GM21423 (cell line): ENCODE data around the gene GRIA4.

Experiments used
- ATAC-seq: cut with Tn5 transposase; IDR thresholded peaks from one replicate; pipeline ENCODE4 v1.9.1; 2021; ENCODE audit warnings: mild to moderate bottlenecking, moderate library complexity; ENCODE audit not compliant: unreplicated experiment

Gene GRIA4

DNA sequence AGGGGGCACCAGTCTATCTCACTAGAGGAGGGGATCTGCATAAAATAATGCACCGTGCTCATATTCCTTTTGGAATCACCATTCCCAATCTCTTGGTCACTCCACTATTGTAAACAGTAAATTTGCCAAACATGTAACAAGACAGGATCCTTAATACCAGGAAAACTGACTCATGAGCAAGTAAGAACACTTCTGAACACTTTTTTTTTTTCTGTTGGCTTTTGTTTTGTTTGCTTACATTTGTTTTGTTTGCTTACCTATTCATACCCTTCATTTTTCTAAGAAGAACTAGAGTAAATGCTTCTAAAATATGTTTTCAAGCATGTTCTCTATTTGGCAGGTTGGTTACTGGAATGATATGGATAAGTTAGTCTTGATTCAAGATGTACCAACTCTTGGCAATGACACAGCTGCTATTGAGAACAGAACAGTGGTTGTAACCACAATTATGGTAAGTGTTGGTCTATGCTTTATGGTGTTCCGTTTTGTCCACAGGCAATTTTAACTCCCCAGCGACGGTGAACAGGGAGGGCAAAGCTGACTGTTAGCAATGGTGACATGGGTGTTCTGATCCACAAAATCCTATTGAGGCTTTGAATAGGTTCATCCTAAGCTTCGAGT lies 300.3 kb downstream of the GRIA4 start:
- ATAC-seq: no peak

DNA sequence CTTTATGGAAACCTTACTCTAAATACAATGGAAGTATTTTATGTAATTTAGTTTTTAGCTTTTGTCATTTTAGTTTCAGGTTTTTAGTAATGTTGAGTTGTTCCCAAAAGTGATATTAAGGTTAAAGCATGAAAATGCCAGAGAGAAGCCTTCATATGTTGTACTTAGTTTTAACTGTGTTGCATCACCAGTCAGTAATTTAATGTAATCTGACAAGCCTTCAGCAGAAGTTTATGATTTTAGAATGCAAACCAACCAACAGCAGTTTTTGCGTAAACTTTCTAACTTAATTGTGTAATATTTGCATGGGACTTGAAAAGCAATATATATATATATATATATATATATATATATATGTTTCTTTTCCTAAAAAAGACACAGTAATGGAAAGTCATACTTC lies 301.6 kb downstream of the GRIA4 start:
- no peak for ATAC-seq

DNA sequence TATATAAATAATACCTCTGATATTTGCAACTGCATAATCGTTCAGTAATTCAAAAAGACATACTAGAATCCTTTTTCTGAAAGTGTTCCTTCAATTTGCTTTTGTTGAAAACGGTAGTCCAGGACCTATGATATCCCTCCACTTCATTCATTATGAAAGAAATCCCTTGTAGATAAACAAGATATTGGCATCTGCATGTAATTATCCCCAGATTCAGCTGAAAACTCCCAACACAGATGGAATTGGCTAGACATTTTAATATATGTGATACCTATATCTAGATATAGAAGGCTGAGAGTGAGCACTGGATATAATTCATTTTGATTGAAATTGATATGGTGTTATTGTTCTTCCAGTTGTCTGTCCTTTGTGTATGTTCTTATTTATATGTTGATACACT lies 302.8 kb downstream of the GRIA4 start:
- no peak for ATAC-seq

DNA sequence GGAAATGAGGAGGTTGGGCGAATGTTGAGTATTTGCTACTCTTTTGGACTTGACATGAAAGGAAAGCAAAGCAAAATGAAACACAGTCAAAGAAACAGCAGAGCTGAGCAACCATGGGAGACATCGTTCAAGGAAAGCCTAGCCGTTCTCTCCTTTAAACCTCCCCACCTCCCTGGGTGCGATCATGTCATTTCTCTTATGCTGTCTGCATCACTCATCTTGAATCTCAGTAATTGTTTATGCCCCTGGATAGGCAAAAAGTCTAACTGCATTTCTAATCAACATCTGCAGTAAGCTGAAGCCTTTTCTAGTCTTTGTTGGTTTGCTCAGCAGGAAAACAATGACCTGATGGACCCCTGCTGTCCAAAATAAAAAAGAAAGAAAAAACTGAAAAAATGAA lies 305.1 kb downstream of the GRIA4 start:
- no peak for ATAC-seq

DNA sequence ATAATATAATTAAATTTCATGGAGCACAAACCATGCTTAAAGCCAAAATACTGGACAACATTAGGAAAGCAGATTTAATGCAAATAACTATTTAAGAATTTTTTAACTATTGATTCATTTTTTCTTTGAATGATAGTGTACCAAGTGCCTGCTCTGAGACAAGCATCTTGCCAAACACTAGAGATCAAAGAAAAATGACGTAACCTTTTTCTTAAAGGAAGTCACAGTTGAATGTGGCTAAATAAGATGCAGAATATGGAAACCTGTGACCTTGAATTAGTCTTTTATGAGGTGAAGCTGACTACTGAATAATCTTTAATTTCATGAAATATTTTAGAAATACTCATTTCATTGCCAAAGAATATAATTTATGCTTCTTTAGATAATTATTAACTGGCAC lies 308.2 kb downstream of the GRIA4 start:
- no peak for ATAC-seq

DNA sequence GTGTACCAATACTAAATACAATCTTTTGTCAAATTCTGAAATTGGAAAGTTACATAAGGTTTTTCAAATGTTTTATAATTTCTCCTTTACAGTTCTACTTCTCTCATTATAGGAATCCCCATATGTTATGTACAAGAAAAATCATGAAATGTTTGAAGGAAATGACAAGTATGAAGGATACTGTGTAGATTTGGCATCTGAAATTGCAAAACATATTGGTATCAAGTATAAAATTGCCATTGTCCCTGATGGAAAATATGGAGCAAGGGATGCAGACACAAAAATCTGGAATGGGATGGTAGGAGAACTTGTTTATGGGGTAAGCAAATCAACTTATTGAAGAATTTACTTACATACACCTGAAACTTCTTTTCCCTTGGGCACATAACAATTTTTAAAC lies 308.7 kb downstream of the GRIA4 start:
- no peak for ATAC-seq

DNA sequence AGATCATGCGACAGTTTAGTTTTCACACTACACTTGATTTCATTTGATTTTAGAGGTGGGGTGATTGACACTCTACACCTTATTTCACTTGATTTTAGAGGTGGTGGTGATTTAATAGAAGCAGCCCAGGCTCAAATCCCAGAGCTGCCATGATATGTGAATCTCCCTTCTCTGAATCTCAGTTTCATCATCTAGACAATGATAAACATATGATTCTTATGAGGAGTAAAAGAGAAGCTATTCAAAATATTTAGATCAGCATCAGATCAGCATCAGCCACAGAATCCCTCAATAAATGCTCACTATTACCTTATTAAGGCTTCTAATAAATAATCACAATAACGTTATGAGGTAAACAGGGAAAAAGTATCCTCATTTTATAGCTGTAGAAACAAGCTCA lies 313.4 kb downstream of the GRIA4 start:
- no peak for ATAC-seq

DNA sequence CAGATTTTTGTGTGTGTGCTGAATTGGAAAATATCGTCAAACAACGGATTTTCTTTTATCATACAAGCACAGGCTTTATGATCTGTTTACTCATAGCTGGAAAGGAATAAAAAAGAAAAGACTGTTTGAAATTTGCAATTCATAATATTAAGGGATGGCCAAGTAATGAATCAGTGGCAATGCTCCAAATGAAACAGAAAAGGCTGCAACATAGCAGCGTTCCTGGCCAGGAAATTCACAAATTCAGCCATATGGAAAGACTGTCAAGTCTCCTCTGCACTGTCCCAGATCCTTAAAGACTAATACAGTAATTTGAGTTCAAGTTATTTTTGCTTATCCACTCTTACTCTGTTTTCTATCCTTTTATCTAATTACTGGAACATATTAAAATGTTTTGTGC lies 313.9 kb downstream of the GRIA4 start:
- ATAC-seq: no peak

DNA sequence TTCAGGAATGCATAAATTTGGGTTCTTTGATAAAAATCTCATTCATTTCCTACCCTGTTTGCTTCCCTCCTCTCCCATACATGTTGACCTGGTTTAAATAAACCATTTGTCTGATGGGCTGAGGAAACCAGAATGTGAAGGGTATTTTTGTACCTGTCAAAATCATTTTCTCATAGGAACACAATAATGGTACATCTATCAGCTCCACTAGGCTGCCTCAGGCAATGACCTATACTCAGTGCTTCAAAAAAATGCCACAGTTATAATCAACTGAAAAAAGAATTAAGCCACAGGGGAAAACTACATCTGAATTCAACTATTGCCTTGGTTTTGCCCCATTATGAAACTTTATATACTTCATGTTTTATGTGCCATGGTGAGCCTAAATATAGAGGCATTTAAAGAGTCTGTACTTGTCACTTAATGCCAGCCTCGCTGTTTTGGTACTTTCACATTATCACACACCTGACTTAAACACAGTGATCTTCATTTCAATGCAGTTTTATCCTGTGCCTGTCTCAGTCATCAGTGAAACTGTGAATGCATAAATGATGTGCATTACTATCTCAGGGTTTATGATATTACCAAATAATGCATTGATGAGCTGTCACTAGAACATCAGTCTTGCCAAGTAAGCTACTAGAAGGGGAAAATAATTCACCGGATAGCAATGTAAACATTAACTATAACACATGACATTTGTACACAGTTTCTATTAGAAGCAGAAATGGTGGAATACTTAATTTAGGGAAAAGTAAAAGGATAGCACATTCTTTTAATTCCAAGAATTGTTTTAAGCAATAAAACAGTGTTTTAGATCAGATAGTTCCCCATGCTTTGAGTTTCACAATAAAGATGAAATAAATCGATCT lies 319.4 kb downstream of the GRIA4 start:
- ATAC-seq: no peak

DNA sequence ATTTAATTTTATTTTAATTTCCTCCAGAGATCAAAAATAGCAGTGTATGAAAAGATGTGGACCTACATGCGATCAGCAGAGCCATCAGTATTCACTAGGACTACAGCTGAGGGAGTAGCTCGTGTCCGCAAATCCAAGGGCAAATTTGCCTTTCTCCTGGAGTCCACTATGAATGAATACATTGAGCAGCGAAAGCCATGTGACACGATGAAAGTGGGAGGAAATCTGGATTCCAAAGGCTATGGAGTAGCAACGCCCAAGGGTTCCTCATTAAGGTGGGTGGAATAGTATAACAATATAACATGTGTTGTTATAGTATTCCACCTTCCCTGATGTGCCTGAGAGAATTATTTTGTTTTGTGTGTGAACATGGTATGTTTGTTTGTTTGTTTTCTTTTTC lies 323.8 kb downstream of the GRIA4 start:
- ATAC-seq: no peak

DNA sequence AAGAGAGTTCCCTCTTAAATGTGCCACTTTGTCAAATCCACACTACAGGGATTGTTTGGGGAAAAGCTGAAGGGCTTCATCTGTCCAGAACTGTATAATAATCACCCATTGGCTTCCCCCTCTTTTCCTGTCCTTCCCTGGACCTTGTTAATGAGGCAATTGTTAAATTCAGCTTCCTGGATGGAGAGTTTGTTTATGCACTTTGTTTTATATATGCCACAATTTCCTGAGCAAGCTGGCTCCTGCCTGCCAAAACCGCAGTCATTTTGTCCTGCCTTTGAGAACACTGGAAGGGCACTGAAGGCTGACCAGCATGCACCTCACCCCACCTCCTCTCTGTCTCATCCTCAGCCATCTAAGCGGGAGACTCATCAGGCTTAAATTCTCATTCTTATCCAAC lies 325.9 kb downstream of the GRIA4 start:
- ATAC-seq: no peak

DNA sequence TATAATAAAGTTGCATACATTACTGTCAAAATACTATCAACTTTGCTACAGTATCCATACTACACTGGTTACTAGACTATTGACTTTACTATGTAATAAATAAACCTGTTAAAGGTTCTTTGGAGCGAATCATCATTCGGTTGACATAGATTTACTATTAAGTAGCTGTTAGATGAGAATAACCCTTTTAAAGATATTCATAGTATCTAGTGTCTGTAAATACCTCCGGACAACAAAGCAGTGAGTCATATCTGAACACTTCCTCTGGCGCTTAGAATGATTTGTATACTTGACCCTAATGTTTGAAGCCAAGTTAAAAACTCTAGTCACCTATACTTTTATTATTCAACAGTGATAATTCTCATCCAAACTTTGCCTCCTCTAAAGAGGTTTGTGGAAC lies 327.5 kb downstream of the GRIA4 start:
- peak; percentile 76 for ATAC-seq

DNA sequence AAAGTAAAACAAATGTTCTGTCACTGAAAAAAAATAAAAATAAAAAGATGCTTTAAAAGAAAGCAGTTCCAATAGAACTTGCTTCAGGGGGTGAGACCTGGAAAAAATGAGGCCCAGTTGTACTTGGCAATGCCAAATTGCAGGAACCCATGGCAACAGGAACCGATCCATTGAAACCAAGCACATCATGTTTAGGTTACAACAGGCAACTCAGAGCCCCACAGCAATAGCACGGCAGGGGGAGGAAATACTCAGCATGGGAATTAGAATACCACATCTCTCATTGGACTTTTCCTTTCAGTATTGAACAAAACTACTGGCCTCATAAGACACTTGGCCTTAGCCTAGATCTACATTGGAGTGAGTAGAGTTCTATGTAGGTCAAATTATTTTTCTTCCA lies 327.9 kb downstream of the GRIA4 start:
- ATAC-seq: no peak

DNA sequence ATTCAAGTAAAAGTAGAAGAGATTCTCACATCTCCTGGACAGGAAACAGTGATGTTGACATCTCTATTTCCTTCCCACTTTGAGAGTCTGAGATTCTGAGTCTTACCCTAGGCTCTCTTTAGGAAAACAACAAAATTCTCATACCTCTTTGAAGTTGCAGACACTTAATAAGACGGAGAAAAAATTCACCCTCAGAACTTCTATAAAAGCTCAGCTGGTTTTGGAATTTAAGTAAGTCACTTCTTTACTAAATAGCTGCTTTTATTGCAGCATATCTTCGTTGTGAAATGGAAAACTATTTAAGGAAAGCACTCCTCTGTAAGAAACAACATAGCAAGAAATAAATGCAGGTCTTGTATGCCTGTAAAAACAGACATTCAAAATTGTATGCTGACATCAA lies 333.0 kb downstream of the GRIA4 start:
- ATAC-seq: no peak

DNA sequence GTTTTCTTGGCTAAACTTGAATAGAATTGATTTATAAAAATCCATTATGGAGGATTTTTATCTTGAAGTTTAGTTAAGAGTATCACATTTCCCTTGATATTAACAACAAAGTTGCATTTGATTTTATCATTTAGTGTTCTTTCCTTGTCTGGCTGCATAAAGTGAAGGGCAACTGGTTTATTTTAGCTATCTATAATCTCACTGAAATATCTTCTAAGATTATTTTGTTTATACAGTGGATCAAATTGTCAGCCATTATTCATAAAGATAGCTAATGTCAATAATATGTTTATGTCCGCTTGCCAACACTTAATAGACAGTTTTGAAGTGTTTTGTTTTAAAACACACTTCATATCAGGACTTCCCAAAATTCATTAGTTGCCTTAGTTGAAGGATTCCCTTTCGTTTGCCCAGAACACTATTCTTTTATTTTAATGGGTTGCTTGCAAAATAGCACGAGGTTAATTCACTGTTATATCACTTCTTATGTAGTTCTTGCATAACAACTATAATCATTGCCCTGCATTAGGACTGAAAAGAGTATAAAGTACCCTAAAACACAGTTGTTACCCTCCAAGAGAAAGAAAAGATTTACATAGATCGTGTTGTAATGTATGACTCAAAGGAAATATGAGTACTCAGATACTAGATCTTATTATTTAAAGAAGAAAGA lies 339.2 kb downstream of the GRIA4 start:
- no peak for ATAC-seq

DNA sequence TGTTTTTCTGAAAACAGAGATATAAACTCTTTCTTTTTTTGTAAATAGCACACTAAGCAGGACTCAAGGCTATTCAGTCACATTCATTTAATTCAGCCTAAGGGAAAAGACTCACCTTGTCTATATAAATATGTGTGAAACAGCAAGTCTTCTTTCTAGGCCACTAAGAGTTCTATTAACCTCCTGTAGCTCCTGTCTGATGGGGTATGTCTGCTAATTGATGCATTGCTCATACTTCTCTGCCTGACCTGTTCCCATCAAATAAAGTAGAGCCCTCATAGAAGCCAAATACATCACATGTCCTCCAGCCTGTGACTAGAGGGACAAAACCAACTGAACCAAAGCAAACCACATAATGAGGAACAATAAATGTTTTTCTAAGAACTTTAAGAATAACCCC lies 344.0 kb downstream of the GRIA4 start:
- ATAC-seq: no peak

DNA sequence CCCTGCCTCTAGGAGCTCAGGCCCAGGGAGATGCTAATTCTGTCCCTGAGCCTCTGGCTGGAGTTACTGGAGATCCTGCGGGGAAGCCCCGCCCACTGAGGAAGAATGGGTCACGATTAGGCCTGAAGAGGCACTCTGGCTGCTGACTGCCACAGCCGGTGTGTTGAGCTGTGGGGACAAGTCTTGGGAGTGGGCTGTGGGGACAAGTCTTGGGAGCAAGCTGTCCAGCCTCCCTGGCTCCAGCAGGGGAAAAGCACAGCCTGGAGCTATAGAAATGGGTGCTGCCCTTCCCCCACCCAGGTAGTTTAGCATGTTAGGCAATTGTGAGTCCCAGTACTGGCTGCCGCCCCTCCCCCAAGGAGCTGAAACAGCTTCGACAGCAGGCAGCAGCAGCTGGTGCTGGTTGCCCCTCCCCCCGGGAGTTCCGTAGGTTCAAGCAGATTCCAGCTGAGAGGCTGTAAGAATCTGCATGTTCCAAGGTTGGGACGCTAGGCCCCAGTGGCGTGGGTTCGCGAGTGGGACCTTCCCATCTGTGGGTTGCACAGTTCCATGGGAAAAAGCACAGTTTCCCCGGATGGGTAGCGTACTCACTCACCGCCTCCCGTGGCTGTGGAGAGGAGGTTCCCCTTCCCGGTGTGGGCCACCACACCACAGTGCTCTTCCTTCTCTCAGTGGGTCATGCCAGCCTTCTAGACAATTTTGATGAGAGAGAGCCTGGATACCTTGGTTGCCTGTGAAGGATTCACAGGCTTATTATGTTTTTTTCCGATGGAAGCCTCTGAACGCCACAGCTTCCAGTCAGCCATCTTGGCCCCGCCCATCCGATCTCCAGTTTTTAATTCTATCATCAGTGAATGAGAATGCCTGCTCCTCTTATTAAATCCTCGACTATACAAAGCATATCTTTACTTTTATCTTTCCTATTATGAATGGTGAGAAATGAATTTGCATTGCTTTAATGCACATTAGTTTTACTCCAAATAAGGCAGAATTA lies 350.7 kb downstream of the GRIA4 start:
- ATAC-seq: no peak

DNA sequence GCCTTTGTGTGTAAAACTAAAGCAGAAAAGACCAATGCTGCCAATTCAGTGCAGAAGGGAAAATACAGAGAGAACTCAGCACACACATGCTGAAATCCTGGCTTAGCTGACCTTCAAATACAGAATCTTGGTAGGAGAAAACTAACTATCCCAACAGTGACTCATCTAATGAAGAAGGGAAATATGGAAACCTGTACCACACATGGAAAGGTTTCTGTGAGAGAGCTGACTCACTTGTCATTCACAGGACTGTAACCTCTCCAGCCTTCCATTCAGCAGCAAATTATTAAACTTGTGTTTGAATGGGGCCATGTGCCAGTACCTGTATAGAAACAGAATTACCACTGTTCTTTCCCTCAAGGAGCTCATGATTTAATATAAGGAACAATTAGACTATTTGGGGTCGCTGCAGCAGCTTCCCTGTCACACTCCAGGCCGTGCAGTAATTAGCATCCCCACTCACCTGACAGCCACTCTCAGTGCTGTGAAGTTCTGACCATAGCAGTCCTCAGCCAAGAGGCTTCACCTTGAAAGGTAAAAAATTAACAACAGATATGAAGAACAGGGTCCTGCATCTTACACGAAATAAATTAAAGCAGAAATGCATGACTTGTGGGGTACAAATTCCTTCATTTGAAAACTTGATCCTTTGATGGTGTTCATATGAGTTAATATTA lies 358.3 kb downstream of the GRIA4 start:
- ATAC-seq: no peak

DNA sequence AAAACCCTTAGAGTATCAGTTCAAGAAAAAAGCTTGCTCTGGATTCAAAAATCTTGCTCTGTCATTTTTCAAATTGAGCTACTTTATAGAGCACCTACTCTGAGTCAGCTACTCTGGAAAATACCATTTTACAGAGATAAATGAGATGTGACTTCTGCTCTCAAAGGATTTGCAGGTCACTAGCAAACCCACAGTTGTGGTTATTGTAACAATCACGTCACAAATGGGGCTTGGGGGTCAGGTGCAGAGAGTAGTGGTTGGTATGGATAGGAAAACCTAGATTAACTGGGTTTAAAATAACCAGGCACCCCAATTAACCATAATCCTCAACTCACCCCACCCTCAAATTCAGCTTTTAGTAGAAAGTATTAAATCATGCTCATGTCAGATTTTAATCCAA lies 359.9 kb downstream of the GRIA4 start:
- ATAC-seq: no peak

DNA sequence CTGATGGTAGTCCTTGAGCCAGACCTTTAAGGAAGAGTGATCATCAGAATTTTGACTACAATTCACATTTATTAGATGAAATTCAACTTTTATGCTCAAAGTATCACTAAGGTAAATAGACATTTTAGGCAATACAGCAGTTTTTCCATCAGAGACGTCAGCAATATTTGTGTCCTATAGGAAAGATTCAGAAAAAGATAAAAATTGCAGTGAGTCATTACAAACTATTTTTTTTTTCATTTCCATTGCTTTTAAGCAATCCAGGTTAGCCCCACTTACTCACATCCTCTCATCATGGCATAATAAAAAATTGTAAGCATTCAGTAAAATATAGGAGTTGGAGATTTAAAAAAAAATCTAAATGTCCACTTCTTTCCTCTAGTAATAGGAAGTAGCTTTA lies 365.3 kb downstream of the GRIA4 start:
- no peak for ATAC-seq
